Suprapubic skin (tissue), 4 donors: ENCODE measurements around the gene ACTR1B.
A peak's percentile ranks its signal among the peaks of the same experiment; 100 is the strongest.

ENCODE experiments used
- EP300 ChIP-seq: sonication (generic); formaldehyde crosslinking; IDR thresholded peaks from one replicate; pipeline ENCODE4 v1.6.1; 2017; ENCODE audit warnings: antibody characterized with exemption
- POLR2A ChIP-seq, 2 donors: fragments of 450-650 bp; IDR thresholded peaks; one replicate each; pipeline ENCODE4 v1.6.1; 2017; ENCODE audit warnings: antibody characterized with exemption in 2 of 2, mild to moderate bottlenecking in 2 of 2, moderate library complexity in 2 of 2
- POLR2AphosphoS5 ChIP-seq, 3 donors: sonication (generic); formaldehyde crosslinking; IDR thresholded peaks; one replicate each; pipeline ENCODE4 v1.6.1; 2017; ENCODE audit warnings: antibody characterized with exemption in 3 of 3
- TF ChIP-seq, protein P1 (sequence below), 2 donors: fragments of 200-600 bp in 1 of 2; fragments of 450-650 bp in 1 of 2; sonication (generic) in 1 of 2; IDR thresholded peaks; one replicate each; pipeline ENCODE4 v1.5.1; 2016 to 2019; ENCODE audit warnings: antibody characterized with exemption in 2 of 2, mild to moderate bottlenecking in 1 of 2, moderate library complexity in 1 of 2

GRCh38 chr2:97645695-97646629 lies 17.9 kb downstream of the ACTR1B start, which contains the start of gene COX5B:
- TF ChIP-seq EP300 (no peak), POLR2A (IDR thresholded peaks at IDR 0.05) (peak; percentile 55 to 70), POLR2AphosphoS5 (IDR thresholded peaks at IDR 0.05) (peak; percentile 46 to 85 (median 69))
- TF ChIP-seq, protein P1, sequence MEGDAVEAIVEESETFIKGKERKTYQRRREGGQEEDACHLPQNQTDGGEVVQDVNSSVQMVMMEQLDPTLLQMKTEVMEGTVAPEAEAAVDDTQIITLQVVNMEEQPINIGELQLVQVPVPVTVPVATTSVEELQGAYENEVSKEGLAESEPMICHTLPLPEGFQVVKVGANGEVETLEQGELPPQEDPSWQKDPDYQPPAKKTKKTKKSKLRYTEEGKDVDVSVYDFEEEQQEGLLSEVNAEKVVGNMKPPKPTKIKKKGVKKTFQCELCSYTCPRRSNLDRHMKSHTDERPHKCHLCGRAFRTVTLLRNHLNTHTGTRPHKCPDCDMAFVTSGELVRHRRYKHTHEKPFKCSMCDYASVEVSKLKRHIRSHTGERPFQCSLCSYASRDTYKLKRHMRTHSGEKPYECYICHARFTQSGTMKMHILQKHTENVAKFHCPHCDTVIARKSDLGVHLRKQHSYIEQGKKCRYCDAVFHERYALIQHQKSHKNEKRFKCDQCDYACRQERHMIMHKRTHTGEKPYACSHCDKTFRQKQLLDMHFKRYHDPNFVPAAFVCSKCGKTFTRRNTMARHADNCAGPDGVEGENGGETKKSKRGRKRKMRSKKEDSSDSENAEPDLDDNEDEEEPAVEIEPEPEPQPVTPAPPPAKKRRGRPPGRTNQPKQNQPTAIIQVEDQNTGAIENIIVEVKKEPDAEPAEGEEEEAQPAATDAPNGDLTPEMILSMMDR (IDR thresholded peaks at IDR 0.05), result no peak
